ENCODE results near the gene CALN1. TPM values are rescaled to one million over a fixed set of nuclear protein-coding genes. Genes with fewer than 3 reads are reported as not detected.

CALN1 gene
- total and polyA plus RNA-seq, 9 of the 15 experiments (the other 6 are each of a cell fraction or from before 2014, with no cell fraction given): 1.4 to 7.5 (median 3.3) TPM

GRCh38 chr7:72223351-72223750, 188.8 kb downstream of the CALN1 start:
- no TSS peak for BruUV-seq (replicated peaks)
- H3K36me3 ChIP-seq (ENCODE audit: control insufficient read depth, insufficient read depth, low read length): no peaks in the 10 kb centered on the region
- intact Hi-C loops (cut with micrococcal nuclease): no loop called here
- peaks cover 2 to 12% of the 10 kb centered on the region in 2 experiments; a peak in 3 of 5 replicates for H3K27me3 ChIP-seq (ENCODE audit: control insufficient read depth in 2 of 2, insufficient read depth in 2 of 2, low read length in 2 of 2)
- no peaks in the 10 kb centered on the region for H3K9me3 ChIP-seq (replicated peaks; ENCODE audit: control insufficient read depth, insufficient read depth, low read depth, low read length)
- ATAC-seq (no peak), DNase-seq (ENCODE audit: extremely low read depth in 1 of 4, low spot score in 3 of 4) (no peak), FAIRE-seq (no peak)
- no peak for TF ChIP-seq IFI16 (CRISPR knock-in tag; IDR thresholded peaks at IDR 0.05)
- no peak for TF ChIP-seq SRSF3 (IDR thresholded peaks at IDR 0.05; ENCODE audit: insufficient read depth, low read length)
- no peak for TF ChIP-seq HNRNPUL1 (IDR thresholded peaks at IDR 0.05; ENCODE audit: low read length)
- no peak for TF ChIP-seq U2AF2 (optimal IDR thresholded peaks at IDR 0.05; ENCODE audit: low read depth, low read length)
- TF ChIP-seq GABPA (tag; conservative IDR thresholded peaks at IDR 0.05; ENCODE audit: low read depth): no peak
- no peak for TF ChIP-seq ZNF24 (IDR thresholded peaks at IDR 0.05)
- TF ChIP-seq TAF9B (IDR thresholded peaks at IDR 0.05; ENCODE audit: partially characterized antibody): no peak
- no peak for TF ChIP-seq MYC (IDR thresholded peaks at IDR 0.05; ENCODE audit: low read depth, low read length)
- TF ChIP-seq MYC (CRISPR knock-in tag; IDR thresholded peaks at IDR 0.05; ENCODE audit: borderline replicate concordance, low read depth): no peak
- no peak for TF ChIP-seq MBD2 (IDR thresholded peaks at IDR 0.05; ENCODE audit: borderline replicate concordance, low read depth)
- no peak for TF ChIP-seq LCOR (CRISPR knock-in tag; IDR thresholded peaks at IDR 0.05)
- no peak for TF ChIP-seq NELFE (IDR thresholded peaks at IDR 0.05; ENCODE audit: insufficient read depth, insufficient read length)
- TF ChIP-seq HSF4 (CRISPR knock-in tag; IDR thresholded peaks at IDR 0.05; ENCODE audit: borderline replicate concordance): no peak
- no peak for TF ChIP-seq CREB1 (IDR thresholded peaks at IDR 0.05)
- no peak for TF ChIP-seq CREB1 (CRISPR knock-in tag; IDR thresholded peaks at IDR 0.05)
- no peaks in the 10 kb centered on the region for H3K9me1 ChIP-seq (ENCODE audit: control insufficient read depth, insufficient read depth, low read length)
- H3K9ac ChIP-seq (ENCODE audit: insufficient read depth in 1 of 2, low read depth in 2 of 2, low read length in 2 of 2): no peak overlapping the region
- H3K79me2 ChIP-seq (ENCODE audit: control insufficient read depth, insufficient read depth, low read length): no peaks in the 10 kb centered on the region
- POLR2A ChIA-PET: no interaction called here
- CTCF ChIA-PET (ENCODE audit: low intra/inter-chr PET ratio): no interaction called here
- H3K4me2 ChIP-seq (ENCODE audit: insufficient read depth, low read length): no peak overlapping the region
- no peak overlapping the region for H2AFZ ChIP-seq (ENCODE audit: low read depth, low read length)
- H3K4me3 ChIP-seq: no peak overlapping the region
- in situ Hi-C loops (cut with MboI): no loop called here
- H3K27ac ChIP-seq (ENCODE audit: extremely low read depth, low read depth, low read length): no peak overlapping the region
- 3% methylated on average over 2 of the region's 2 CpGs for WGBS (ENCODE audit: insufficient coverage, low coverage, missing lambda C conversion rate)
- no peaks in the 10 kb centered on the region; the same call in 1 of the 2 replicates for H4K20me1 ChIP-seq (replicated peaks; ENCODE audit: control insufficient read depth, insufficient read depth, low read length)
- H3K4me1 ChIP-seq (replicated peaks in 1 of 2; ENCODE audit: control insufficient read depth in 2 of 2, insufficient read depth in 2 of 2, low read length in 2 of 2): no peaks in the 10 kb centered on the region
